NCI-H748 (cell line): ENCODE data around the gene PAF1.

Experiments used
- DNase-seq: peaks from one replicate; lab custom pipeline; 2025; ENCODE audit not compliant: unreplicated experiment; lab: John Stamatoyannopoulos, UW

The PAF1 gene

GRCh38 chr19:39406656-39407409 lies 15.9 kb upstream of the PAF1 start, which contains the start of gene ZFP36:
TSS of gene ZFP36 (plus strand) at chr19:39406847. CDS start at chr19:39406905, 58 bp downstream.
- peak; percentile 85 for DNase-seq

GRCh38 chr19:39405958-39406655 lies 15.2 kb upstream of the PAF1 start:
- DNase-seq = peak; percentile 69

GRCh38 chr19:39405261-39405957 lies 14.5 kb upstream of the PAF1 start:
- no peak for DNase-seq

- peak; percentile 77 for DNase-seq
Measured at GRCh38 chr19:39403331-39404312, 12.7 kb upstream of the PAF1 start.

GRCh38 chr19:39402346-39403300 lies 11.7 kb upstream of the PAF1 start:
- peak; percentile 87 for DNase-seq

- no peak for DNase-seq
Measured at GRCh38 chr19:39401549-39402345, 10.8 kb upstream of the PAF1 start.

- DNase-seq = no peak
Measured at GRCh38 chr19:39401070-39401548, 10.2 kb upstream of the PAF1 start.

- no peak for DNase-seq
Measured at GRCh38 chr19:39400061-39400460, 9.2 kb upstream of the PAF1 start.

- DNase-seq = no peak
Measured at GRCh38 chr19:39399668-39400050, 8.8 kb upstream of the PAF1 start.

GRCh38 chr19:39398297-39398864 lies 7.5 kb upstream of the PAF1 start:
- DNase-seq = no peak

- peak; percentile 78 for DNase-seq
Measured at GRCh38 chr19:39397360-39398296, 6.7 kb upstream of the PAF1 start.

- no peak for DNase-seq
Measured at GRCh38 chr19:39390451-39390750, 505 bp downstream of the PAF1 start.

GRCh38 chr19:39389631-39390414 lies 1.1 kb downstream of the PAF1 start:
- no peak for DNase-seq

- no peak for DNase-seq
Measured at GRCh38 chr19:39388657-39389056, 2.2 kb downstream of the PAF1 start.

- DNase-seq = no peak
Measured at GRCh38 chr19:39386557-39386956, 4.3 kb downstream of the PAF1 start.

- DNase-seq = no peak
Measured at GRCh38 chr19:39385629-39386411, 5.1 kb downstream of the PAF1 start.
